HepG2 (cell line): Measurements from ENCODE around the gene SLC7A6OS. TPM values are rescaled to one million over a fixed set of nuclear protein-coding genes. Genes with fewer than 3 reads are reported as not detected.

ENCODE experiments used
- ASH2L ChIP-seq: fragments of 300-600, 200-600 bp; sonication (generic); IDR thresholded peaks from 2 replicates; pipeline ENCODE4 v1.7.0; 2017; ENCODE audit warnings: low read depth, mild to moderate bottlenecking, moderate library complexity, mixed read lengths, low read length; ENCODE audit not compliant: insufficient read length
- BCL3 ChIP-seq: sonication (generic); formaldehyde crosslinking; IDR thresholded peaks from 2 replicates; pipeline ENCODE4 v1.5.1; 2020; ENCODE audit warnings: mild to moderate bottlenecking, missing genetic modification reagents, moderate library complexity
- GATAD2A ChIP-seq: IDR thresholded peaks from 2 replicates; pipeline ENCODE4 v1.6.1; 2016
- KDM5A ChIP-seq: fragments of 200-600 bp; sonication (generic); IDR thresholded peaks from 2 replicates; pipeline ENCODE4 v1.7.0; 2018; ENCODE audit warnings: antibody characterized with exemption, mild to moderate bottlenecking, low read length, borderline replicate concordance
- MIER2 ChIP-seq: IDR thresholded peaks from 2 replicates; pipeline ENCODE4 v1.6.1; 2016; ENCODE audit warnings: missing biosample characterization, missing genetic modification reagents
- NKX3-1 ChIP-seq: sonication (generic); formaldehyde crosslinking; IDR thresholded peaks from 2 replicates; pipeline ENCODE4 v1.5.0; 2020; ENCODE audit warnings: missing genetic modification reagents
- SMYD3 ChIP-seq: sonication (generic); formaldehyde crosslinking; IDR thresholded peaks from 2 replicates; pipeline ENCODE4 v1.8.1; 2023; ENCODE audit warnings: mild to moderate bottlenecking, missing genetic modification reagents
- TFAP4 ChIP-seq: sonication (generic); IDR thresholded peaks from 2 replicates; pipeline ENCODE4 v1.6.1; 2016; ENCODE audit warnings: low read depth, borderline replicate concordance
- TFDP2 ChIP-seq: sonication (generic); formaldehyde crosslinking; IDR thresholded peaks from 2 replicates; pipeline ENCODE4 v1.4.0; 2020; ENCODE audit warnings: missing genetic modification reagents
- ZBTB14 ChIP-seq: sonication (generic); formaldehyde crosslinking; IDR thresholded peaks from 2 replicates; pipeline ENCODE4 v1.4.0; 2020; ENCODE audit warnings: missing genetic modification reagents
- ZNF274 ChIP-seq: sonication (generic); formaldehyde crosslinking; IDR thresholded peaks from 2 replicates; pipeline ENCODE4 v1.5.1; 2020; ENCODE audit warnings: mild to moderate bottlenecking, missing genetic modification reagents
- ZNF432 ChIP-seq: sonication (generic); formaldehyde crosslinking; IDR thresholded peaks from 2 replicates; pipeline ENCODE4 v1.5.0; 2020; ENCODE audit warnings: missing genetic modification reagents, mild to moderate bottlenecking, borderline replicate concordance
- ZNF552 ChIP-seq: sonication (generic); formaldehyde crosslinking; IDR thresholded peaks from 2 replicates; pipeline ENCODE4 v1.9.0; 2022; ENCODE audit warnings: missing genetic modification reagents, mild to moderate bottlenecking, borderline replicate concordance
- ZNF558 ChIP-seq: sonication (generic); formaldehyde crosslinking; IDR thresholded peaks from 2 replicates; pipeline ENCODE4 v1.9.0; 2022; ENCODE audit warnings: mild to moderate bottlenecking, missing genetic modification reagents, borderline replicate concordance
- ZNF780A ChIP-seq: sonication (generic); formaldehyde crosslinking; IDR thresholded peaks from 2 replicates; pipeline ENCODE4 v1.8.0; 2022; ENCODE audit warnings: mild to moderate bottlenecking, missing genetic modification reagents, moderate library complexity
- polyA plus RNA-seq, 8 experiments: library from polyadenylated mRNA; depleted of rRNA in 3 of 8; stranded (reverse) in 7 of 8; unstranded in 1 of 8; fragments of >200 nt; fragmentation: Illumina TruSeq in 4 of 8; extraction: Trizol in 4 of 8; gene quantifications; 2 replicates each; pipeline versions ENCODE4 v1.2.1 to v1.2.3, GENCODE V29; 2011 to 2016; ENCODE audit warnings: low read depth in 4 of 8, missing spikeins in 1 of 8, mixed read lengths in 1 of 8; ENCODE audit not compliant: insufficient read depth in 1 of 8
- total RNA-seq, 5 experiments: library from RNA; depleted of rRNA; stranded (reverse); fragments of >200 nt; fragmentation: Illumina TruSeq; extraction: Trizol; gene quantifications; 2 replicates each; pipeline ENCODE4 v1.2.3, GENCODE V29; 2016; ENCODE audit warnings: low read depth in 1 of 5
- TF ChIP-seq, protein P1 (sequence below): sonication (generic); formaldehyde crosslinking; IDR thresholded peaks from 2 replicates; pipeline ENCODE4 v1.8.0; 2022; ENCODE audit warnings: missing genetic modification reagents, mild to moderate bottlenecking, moderate library complexity, borderline replicate concordance
- TF ChIP-seq, protein P2 (sequence below): sonication (generic); formaldehyde crosslinking; IDR thresholded peaks from 2 replicates; pipeline ENCODE4 v1.4.0; 2020; ENCODE audit warnings: missing genetic modification reagents, mild to moderate bottlenecking, borderline replicate concordance
- TF ChIP-seq, protein P3 (sequence below): sonication (generic); formaldehyde crosslinking; IDR thresholded peaks from 2 replicates; pipeline ENCODE4 v1.4.0; 2020; ENCODE audit warnings: mild to moderate bottlenecking, missing genetic modification reagents

Gene SLC7A6OS
- total and polyA plus RNA-seq, 2 of the 13 experiments (the other 11 are each of a cell fraction or from before 2014, with no cell fraction given), result 11.2 to 21.5 TPM

DNA sequence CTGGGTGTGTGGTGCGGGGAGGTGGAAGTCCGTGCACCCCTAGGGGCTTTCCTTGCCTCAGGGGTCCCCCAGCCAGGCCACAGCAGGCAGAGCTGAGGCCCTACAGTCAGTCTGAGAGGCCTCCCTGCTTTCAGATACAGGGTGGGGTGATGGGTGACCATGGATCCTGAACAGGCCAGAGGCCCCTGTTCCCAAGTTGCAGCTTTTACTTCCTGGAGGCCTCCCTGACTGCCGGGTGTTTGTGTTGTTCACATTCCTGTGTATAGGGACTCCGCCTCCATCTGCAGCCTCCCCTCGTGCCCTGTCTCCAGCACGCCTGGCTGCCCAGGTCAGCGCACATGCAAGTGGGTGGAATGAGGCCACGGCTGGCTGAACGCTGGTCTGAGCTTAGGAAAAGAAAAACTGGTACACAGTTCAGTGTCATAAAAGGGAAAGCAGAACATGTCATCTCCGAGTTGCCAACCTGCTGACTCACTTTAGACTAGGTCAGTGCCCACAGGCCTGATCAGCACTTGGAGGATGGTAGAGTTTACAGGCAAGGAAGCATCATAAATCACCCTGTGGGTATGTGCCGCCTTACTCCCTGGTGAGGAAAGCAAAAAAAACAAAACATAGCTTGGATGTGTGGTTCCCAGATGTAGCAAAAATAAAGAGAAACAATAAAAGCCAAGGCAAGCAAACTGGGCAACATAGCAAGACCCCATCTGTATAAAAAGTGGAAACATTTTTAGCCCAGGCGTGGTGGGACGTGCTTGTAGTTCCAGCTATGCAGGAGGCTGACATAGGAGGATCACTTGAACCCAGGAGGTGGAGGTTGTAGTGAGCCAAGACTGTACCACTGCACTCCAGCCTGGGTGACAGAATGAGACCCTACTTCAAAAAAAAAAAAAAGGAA, 52.6 kb downstream of the SLC7A6OS start (continued):
- TF ChIP-seq NKX3-1 (CRISPR knock-in tag) (no peak; the same call in 1 of the 2 replicates), ZNF274 (CRISPR knock-in tag) (no peak), KDM5A (no peak), ZNF558 (CRISPR knock-in tag) (peak; percentile 62; the same call in 1 of the 2 replicates), ZNF432 (CRISPR knock-in tag) (no peak), ZBTB14 (no peak), MIER2 (peak; percentile 48), GATAD2A (CRISPR knock-in tag) (peak; percentile 87), BCL3 (CRISPR knock-in tag) (peak; percentile 25; the same call in 1 of the 2 replicates), ZNF780A (CRISPR knock-in tag) (no peak), ZNF552 (CRISPR knock-in tag) (peak; percentile 89), ASH2L (peak; percentile 72), SMYD3 (no peak), TFAP4 (peak; percentile 52; the same call in 1 of the 2 replicates), TFDP2 (CRISPR knock-in tag) (peak; percentile 74)
- TF ChIP-seq, protein P1, sequence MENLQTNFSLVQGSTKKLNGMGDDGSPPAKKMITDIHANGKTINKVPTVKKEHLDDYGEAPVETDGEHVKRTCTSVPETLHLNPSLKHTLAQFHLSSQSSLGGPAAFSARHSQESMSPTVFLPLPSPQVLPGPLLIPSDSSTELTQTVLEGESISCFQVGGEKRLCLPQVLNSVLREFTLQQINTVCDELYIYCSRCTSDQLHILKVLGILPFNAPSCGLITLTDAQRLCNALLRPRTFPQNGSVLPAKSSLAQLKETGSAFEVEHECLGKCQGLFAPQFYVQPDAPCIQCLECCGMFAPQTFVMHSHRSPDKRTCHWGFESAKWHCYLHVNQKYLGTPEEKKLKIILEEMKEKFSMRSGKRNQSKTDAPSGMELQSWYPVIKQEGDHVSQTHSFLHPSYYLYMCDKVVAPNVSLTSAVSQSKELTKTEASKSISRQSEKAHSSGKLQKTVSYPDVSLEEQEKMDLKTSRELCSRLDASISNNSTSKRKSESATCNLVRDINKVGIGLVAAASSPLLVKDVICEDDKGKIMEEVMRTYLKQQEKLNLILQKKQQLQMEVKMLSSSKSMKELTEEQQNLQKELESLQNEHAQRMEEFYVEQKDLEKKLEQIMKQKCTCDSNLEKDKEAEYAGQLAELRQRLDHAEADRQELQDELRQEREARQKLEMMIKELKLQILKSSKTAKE (CRISPR knock-in tag), result peak; percentile 83
- TF ChIP-seq, protein P2, sequence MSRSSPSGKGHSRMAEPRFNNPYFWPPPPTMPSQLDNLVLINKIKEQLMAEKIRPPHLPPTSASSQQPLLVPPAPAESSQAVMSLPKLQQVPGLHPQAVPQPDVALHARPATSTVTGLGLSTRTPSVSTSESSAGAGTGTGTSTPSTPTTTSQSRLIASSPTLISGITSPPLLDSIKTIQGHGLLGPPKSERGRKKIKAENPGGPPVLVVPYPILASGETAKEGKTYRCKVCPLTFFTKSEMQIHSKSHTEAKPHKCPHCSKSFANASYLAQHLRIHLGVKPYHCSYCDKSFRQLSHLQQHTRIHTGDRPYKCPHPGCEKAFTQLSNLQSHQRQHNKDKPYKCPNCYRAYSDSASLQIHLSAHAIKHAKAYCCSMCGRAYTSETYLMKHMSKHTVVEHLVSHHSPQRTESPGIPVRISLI (CRISPR knock-in tag), result 0 out of 2 replicates have a peak, but pooled peaks have one; percentile 29
- TF ChIP-seq, protein P3, sequence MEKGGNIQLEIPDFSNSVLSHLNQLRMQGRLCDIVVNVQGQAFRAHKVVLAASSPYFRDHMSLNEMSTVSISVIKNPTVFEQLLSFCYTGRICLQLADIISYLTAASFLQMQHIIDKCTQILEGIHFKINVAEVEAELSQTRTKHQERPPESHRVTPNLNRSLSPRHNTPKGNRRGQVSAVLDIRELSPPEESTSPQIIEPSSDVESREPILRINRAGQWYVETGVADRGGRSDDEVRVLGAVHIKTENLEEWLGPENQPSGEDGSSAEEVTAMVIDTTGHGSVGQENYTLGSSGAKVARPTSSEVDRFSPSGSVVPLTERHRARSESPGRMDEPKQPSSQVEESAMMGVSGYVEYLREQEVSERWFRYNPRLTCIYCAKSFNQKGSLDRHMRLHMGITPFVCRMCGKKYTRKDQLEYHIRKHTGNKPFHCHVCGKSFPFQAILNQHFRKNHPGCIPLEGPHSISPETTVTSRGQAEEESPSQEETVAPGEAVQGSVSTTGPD (CRISPR knock-in tag), result no peak
